ENCODE results near the gene SDCCAG8.

GRCh38 chr1:243488459-243489157 is 232.8 kb downstream of the SDCCAG8 start:
- no peak for TF ChIP-seq POLR2A (IDR thresholded peaks at IDR 0.05; ENCODE audit: low read depth)
- TF ChIP-seq CTCF (IDR thresholded peaks at IDR 0.05) = no peak

Measured in esophagus muscularis mucosa (tissue), 3 donors.